Measurements from ENCODE around the gene ENGASE.

The ENGASE gene

GRCh38 chr17:79096477-79096876 is 21.9 kb downstream of the ENGASE start:
- DNase-seq, result no peak

DNA sequence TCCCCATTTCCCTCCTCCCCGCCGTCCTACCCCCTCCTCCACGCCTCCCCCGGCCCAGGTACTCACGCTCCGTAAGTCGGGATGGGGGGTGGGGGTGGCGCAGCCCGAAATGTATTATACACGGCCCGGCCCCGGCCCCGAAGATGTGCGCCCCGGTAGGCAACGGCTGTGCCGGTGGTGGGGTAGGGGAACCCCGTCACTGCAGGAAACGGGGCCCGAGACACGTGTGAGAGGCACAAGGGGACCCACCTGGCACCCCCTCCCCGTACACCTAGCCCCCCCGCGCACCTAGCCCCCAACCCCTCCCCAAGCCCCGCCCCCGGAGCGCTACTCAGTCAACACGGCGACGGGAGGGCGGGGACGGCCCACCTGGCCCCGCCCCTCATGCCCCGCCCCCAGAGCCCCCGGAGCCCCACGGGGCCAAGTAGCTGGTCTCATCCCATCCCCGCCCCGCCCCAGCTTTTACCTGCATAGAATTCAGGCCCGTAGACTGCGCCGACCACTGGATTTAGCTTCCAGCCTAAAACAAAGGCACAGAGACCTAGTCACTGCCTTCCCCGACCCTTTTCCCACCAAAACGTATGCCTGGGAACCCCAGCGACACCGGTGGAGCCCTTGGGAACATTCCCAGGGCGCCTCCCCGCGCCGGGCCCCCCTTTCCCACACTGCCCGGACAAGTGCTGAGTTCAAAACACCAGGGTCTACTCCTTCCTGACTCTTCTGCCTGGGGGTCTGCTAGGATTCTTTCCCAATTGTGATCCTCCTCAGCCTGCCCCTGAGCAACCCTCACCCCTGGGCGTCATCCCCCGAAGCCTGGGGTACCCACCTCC is 22.8 kb downstream of the ENGASE start:
- no peak for DNase-seq

- no peak for DNase-seq
Observed at GRCh38 chr17:79098282-79098867, 23.8 kb downstream of the ENGASE start.

DNA sequence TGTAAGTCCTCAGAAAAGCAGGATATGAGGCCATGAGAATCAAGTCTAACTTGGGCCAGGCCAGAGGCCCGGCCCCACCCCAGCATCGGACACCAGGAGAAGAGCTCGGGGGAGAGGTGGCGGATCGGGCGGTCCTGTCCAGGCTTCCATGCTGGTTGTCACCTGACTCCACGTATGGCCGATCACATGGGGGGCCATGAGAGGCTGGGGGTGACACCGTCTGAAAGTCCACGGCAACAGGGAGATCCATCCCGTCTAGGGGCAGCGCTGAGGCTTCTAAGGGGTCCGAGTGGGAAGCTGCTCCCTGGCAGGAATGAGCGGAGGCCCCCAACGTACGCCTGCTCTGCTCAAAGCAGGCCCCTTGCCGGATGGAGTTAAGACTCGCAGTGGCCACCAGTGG is 25.8 kb downstream of the ENGASE start:
- DNase-seq, result no peak

GRCh38 chr17:79101111-79101673 is 26.6 kb downstream of the ENGASE start:
- no peak for DNase-seq

- DNase-seq, result no peak
Observed at GRCh38 chr17:79102214-79102613, 27.6 kb downstream of the ENGASE start.

GRCh38 chr17:79104898-79105600 is 30.4 kb downstream of the ENGASE start:
- DNase-seq, result no peak

GRCh38 chr17:79105937-79106336 is 31.3 kb downstream of the ENGASE start:
- no peak for DNase-seq

DNA sequence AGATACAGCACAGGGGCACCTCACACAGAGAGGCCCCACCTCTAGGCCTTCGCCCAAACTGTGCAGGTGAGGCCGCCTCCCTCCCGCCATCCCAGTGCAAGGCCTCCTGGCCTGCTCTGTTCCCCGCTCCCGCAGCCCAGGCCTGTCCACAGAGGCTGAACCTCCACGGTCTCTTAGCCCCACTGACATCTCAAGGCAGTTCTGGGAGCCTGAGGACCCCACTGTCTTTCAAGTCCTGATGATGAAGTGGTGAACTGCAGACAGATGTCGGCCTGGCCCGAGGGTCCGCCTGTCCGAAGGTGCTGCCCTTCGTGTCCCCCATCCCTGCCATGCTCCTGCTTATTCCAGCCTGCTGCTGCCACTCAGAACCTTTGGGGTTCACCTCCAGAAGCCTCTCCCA is 32.3 kb downstream of the ENGASE start:
- no peak for DNase-seq

- DNase-seq, result no peak
Observed at GRCh38 chr17:79107499-79108231, 33.0 kb downstream of the ENGASE start.

GRCh38 chr17:79108232-79108850 is 33.7 kb downstream of the ENGASE start:
- no peak for DNase-seq

- DNase-seq, result no peak
Observed at GRCh38 chr17:79108870-79109269, 34.2 kb downstream of the ENGASE start.

GRCh38 chr17:79109584-79109983 is 35.0 kb downstream of the ENGASE start:
- no peak for DNase-seq

- DNase-seq, result no peak
Observed at GRCh38 chr17:79111097-79111496, 36.5 kb downstream of the ENGASE start.

GRCh38 chr17:79112471-79112870 is 37.8 kb downstream of the ENGASE start:
- DNase-seq, result no peak

GRCh38 chr17:79113699-79114457 is 39.3 kb downstream of the ENGASE start:
- DNase-seq, result no peak

- DNase-seq, result peak; percentile 89
Observed at GRCh38 chr17:79114458-79115301, 40.1 kb downstream of the ENGASE start.

- no peak for DNase-seq
Observed at GRCh38 chr17:79115487-79115886, 40.9 kb downstream of the ENGASE start.

GRCh38 chr17:79116575-79117368 is 42.1 kb downstream of the ENGASE start:
- no peak for DNase-seq

All from NCI-H2029 treated with DMSO at 0.1 percent for 48 hours (cell line).